Hematopoietic multipotent progenitor cell treated with erythropoietin and hydrocortisone succinate and interleukin-3 and kit ligand, for 17 days (in vitro differentiated cells): Measurements from ENCODE around the gene SORT1.
A peak's percentile ranks its signal among the peaks of the same experiment; 100 is the strongest.

Source experiments
- DNase-seq: peaks from one replicate; pipeline ENCODE4 v3.0.0-alpha.2; 2015; ENCODE audit warnings: low spot score

SORT1 gene

DNA sequence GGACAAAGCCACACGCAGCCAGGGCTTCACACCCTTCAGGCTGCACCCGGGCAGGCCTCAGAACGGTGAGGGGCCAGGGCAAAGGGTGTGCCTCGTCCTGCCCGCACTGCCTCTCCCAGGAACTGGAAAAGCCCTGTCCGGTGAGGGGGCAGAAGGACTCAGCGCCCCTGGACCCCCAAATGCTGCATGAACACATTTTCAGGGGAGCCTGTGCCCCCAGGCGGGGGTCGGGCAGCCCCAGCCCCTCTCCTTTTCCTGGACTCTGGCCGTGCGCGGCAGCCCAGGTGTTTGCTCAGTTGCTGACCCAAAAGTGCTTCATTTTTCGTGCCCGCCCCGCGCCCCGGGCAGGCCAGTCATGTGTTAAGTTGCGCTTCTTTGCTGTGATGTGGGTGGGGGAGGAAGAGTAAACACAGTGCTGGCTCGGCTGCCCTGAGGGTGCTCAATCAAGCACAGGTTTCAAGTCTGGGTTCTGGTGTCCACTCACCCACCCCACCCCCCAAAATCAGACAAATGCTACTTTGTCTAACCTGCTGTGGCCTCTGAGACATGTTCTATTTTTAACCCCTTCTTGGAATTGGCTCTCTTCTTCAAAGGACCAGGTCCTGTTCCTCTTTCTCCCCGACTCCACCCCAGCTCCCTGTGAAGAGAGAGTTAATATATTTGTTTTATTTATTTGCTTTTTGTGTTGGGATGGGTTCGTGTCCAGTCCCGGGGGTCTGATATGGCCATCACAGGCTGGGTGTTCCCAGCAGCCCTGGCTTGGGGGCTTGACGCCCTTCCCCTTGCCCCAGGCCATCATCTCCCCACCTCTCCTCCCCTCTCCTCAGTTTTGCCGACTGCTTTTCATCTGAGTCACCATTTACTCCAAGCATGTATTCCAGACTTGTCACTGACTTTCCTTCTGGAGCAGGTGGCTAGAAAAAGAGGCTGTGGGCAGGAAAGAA is 122.9 kb downstream of the SORT1 start:
- no peak for DNase-seq

DNA sequence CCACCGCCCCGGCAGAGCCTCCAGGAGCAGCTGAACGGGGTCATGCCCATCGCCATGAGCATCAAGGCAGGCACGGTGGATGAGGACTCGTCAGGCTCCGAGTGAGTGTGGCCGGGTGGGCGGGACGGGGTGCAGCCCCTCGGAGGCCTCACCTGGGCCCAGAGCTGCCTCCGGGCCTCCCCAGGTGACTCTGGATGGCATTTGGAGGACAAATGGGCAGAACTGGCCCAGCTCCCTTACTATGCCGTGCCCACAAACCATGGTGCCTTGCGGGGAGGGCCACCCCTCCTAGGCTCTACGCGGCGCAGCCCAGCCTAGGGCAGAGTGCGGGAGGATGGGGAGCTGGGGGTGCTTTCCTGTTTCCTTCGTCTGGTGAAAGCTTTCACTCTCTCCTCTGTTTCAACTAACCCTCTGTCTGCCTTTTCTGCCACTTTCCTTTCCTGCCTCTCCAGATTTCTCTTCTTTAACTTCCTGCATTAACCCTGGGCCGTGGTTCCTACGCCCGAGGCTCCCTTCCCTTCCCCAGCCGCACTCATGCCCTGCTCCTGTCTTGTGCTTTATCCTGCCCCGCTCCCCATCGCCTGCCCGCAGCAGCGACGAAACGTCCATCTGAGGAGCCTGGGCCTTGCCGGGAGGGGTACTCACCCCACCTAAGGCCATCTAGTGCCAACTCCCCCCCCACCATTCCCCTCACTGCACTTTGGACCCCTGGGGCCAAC is 124.0 kb downstream of the SORT1 start:
- no peak for DNase-seq

DNA sequence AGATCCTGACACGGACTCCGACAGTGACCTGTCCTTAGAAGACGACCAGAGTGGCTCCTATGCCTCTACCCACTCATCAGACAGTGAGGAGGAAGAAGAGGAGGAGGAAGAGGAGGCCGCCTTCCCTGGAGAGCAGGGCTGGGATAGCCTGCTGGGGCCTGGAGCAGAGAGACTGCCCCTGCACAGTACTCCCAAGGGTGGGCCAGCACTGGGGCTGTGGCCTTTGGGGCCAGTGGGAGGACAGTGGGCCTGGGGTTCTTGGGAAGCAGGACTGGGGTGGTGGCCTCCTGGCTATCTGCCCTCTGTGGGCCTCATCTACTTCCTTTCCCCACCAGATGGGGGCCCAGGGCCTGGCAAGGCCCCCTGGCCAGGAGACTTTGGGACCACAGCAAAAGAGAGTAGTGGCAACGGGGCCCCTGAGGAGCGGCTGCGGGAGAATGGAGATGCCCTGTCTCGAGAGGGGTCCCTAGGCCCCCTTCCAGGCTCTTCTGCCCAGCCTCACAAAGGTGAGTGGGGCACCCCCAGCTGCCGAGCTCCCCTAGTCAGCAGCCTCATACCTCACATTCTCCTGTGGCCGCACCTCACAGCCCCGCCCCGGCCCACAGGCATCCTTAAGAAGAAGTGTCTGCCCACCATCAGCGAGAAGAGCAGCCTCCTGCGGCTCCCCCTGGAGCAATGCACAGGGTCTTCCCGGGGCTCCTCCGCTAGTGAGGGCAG is 124.7 kb downstream of the SORT1 start:
- DNase-seq, result no peak

DNA sequence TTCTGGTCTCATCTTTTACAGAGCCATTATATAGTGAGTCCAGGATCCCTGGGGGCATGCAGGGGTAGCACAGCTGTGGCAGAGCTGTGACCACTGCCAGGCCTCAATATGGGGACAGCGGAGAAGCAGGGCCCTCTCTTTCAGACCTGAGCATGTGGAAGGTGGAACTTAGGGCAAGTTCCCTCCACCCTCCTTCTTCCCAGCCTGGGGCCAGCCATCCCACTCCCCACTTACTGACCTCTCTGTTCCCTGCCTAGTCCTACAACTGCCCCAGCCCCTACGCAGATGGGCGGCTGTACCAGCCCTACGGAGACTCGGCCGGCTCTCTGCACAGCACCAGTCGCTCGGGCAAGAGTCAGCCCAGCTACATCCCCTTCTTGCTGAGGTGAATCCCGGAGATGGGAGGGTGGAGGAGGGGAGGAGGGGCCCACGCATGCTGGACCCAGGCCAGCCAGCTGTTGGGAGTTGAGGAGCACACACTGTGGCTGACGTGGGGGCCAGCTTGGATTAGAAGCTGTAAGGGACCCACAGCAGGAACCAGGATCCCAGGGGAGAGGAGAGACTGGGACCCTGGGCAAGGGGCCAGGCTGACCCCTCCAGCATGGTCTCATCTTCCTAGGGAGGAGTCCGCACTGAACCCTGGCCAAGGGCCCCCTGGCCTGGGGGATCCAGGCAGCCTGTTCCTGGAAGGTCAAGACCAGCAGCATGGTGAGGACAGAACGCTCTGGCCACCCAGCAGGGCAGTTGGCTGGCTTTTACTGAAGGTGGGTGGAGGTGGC is 125.5 kb downstream of the SORT1 start:
- DNase-seq, result no peak

DNA sequence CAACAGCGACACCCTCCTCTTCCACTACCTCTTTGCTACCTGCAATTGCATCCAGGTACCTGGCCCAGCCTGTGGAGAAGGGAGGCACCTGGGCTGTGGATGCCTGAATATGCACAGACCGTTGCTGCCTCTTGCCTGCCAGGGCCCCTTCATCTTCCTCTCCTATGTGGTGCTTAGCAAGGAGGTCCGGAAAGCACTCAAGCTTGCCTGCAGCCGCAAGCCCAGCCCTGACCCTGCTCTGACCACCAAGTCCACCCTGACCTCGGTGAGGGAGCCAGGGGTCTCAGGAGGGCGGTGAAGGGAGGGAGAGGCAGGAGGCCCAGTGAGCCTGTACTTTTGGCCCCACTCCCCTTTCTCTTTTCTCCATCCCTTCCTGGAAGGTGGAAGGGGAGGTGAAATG is 126.3 kb downstream of the SORT1 start:
- DNase-seq, result no peak

DNA sequence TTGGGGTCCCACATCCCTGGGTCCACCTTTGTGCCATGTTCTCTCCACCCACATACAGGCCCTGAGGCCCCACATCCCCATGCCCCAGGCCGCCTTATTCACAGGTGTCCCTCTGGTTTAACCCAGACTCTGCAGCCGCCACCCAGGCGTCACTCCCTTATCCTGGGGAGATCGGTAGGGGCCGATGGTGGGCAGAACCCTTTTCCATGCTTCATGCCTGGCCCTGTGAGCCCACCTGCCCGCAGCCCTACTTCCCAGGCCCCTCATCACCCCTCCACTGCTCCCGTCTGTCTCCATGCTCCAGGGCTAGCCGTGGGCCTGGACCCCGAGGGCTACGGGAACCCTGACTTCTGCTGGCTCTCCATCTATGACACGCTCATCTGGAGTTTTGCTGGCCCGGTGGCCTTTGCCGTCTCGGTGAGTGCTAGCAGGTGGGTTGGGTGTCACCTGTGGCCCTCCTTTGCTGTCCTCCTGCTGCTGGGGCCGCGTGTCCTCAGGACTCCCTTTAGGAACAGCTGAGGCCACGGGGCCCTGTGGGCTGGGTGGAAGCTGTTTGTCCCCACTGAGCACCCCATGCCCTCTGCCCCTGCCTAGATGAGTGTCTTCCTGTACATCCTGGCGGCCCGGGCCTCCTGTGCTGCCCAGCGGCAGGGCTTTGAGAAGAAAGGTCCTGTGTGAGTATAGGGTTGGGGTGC is 126.9 kb downstream of the SORT1 start:
- no peak for DNase-seq

DNA sequence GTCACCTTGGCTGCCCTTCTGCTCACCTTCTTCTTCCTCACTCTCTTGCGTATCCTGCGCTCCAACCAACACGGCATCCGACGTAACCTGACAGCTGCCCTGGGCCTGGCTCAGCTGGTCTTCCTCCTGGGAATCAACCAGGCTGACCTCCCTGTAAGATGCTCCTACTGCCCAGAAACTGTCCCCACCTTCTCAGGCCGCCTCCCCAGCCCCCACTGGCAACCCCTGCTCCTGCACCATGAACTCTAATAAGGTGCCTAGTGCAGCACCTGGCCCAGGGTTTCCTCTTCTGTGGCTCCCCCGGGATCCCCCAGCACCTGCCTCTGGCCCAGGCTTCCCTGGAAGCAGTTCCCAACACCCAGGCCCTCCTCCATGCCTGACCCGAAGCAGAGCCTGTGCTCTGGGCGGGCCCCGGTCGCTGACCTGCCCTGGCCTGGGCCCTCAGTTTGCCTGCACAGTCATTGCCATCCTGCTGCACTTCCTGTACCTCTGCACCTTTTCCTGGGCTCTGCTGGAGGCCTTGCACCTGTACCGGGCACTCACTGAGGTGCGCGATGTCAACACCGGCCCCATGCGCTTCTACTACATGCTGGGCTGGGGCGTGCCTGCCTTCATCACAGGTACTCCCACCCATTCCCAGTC is 127.6 kb downstream of the SORT1 start:
- no peak for DNase-seq

DNA sequence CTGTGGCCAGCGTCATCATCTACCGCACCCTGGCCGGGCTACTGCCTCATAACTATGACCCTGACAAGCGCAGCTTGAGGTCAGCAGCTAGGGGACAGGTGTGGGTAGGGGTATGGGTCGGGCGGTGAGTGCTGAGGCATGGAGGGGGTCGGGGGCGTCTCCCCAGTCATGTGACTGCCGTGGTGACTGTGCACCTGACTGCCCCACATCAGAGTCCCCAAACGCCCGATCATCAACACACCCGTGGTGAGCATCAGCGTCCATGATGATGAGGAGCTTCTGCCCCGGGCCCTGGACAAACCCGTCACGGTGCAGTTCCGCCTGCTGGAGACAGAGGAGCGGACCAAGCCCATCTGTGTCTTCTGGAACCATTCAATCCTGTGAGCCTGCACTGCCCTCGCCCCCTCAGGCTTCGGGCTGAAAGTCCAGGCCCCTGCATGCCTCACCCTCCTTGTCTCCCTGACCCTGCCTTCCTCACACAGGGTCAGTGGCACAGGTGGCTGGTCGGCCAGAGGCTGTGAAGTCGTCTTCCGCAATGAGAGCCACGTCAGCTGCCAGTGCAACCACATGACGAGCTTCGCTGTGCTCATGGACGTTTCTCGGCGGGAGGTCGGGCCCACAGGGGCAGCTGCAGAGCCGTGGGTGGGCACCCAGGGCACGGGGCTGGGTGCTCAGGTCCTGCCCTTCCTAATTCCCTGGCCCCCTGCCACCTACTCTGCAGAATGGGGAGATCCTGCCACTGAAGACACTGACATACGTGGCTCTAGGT is 128.3 kb downstream of the SORT1 start:
- DNase-seq, result no peak

DNA sequence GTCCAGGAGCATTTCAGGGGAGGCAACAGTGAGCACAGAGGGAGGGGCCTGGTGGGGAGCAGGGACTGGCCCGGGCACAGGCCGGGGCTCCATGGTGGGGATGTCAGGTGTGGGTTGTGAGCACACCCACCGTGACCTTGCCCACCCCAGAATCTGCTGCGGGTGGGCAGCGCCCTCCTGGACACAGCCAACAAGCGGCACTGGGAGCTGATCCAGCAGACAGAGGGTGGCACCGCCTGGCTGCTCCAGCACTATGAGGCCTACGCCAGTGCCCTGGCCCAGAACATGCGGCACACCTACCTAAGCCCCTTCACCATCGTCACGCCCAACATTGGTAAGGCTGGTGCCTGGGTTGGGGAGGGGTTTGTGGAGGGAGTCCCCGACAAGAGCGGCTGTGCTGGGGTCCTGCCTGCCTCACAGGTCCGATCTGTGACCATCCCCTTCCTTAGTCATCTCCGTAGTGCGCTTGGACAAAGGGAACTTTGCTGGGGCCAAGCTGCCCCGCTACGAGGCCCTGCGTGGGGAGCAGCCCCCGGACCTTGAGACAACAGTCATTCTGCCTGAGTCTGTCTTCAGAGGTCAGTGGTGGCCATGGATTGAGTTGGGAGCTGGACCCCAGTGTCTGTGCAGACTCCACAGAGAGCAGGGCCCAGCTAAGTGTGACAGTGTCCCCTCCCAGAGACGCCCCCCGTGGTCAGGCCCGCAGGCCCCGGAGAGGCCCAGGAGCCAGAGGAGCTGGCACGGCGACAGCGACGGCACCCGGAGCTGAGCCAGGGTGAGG is 129.1 kb downstream of the SORT1 start:
- DNase-seq, result no peak

DNA sequence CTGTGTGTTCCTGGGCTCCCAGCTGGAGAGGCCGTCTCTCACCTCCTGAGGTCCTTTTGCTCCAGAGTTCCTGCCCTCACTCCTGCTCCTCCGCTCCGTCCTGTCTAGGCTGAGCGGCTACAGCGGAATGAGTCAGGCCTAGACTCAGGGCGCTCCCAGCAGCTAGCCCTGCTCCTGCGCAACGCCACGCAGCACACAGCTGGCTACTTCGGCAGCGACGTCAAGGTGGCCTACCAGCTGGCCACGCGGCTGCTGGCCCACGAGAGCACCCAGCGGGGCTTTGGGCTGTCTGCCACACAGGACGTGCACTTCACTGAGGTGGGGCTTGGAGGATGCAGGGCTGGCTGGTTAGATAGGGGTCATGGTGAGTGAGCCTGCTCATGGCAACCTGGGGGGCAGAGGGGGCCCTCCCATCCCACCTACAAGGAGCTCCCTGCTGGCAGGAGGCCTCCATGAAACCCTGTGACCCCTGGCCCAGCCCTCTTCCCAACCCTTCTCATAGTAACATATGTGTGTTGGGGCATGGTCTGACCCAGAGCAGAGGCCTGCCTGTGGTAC is 129.9 kb downstream of the SORT1 start:
- DNase-seq, result no peak

DNA sequence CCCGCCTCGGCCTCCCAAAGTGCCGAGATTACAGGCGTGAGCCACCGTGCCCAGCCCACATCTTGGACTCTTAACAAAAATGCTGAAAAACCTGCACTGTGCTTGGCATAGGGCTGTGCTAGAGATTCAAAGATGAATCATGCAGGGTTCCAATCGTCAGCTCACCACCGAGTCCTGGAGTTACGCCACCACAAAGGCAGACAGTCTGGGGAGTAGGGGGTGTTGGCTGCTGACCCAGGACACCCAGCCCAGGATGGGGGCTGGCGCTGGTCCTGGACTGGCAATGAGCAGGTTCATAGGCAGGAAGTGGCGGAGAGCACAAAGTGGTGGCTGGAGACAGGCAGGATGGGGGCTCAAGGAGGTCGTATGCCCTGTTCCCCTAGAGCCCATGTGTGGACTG is 130.8 kb downstream of the SORT1 start:
- DNase-seq, result no peak

DNA sequence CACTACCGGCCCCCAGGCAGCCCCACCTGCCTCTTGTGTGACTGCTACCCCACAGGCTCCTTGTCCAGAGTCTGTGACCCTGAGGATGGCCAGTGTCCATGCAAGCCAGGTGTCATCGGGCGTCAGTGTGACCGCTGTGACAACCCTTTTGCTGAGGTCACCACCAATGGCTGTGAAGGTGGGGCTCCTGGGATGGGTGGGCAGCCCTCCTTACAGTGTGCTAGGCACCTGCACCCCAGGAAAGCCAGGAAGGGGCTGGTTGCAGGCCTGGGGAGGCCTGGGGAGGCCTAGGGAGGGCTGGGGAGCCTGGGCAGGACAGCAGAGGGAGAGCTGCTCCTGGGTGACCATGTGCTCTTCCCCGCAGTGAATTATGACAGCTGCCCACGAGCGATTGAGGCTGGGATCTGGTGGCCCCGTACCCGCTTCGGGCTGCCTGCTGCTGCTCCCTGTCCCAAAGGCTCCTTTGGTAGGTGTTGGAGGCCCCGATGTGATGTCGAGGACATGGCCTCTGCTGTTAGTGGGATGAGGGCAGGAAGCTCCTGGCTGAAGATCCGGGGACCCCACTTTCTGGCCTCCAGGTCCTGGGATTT is 131.9 kb downstream of the SORT1 start:
- DNase-seq, result no peak

DNA sequence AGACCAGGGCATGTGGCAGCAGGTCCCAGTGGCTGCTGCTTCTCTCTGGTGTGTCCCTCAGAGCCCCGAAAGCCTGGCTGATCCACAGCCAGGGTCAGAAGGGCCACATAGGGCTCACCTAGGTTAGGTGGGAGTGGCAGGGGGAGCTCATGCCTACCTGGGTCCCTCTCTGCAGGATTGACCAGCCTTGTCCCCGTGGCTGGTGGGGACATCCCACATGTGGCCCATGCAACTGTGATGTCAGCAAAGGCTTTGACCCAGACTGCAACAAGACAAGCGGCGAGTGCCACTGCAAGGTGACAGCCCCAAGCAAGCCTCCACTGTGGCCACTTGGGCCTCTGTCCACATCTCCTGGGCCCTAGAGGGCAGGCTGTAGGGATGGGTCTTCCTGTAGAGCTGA is 132.7 kb downstream of the SORT1 start:
- DNase-seq, result no peak

DNA sequence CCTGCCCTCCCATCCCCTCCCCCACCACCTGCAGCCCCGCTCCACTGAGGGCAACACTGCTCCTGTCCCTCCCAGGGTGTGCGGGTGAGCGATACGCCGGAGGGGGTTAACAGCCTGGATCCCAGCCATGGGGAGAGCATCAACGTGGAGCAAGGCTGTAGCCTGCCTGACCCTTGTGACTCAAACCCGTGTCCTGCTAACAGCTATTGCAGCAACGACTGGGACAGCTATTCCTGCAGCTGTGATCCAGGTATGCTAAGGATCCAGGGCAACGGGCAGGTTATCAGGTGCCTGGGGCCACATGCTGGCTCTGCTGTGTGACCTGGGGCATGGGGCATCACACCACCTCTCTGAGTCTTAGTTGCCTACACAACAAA is 133.4 kb downstream of the SORT1 start:
- DNase-seq, result no peak

DNA sequence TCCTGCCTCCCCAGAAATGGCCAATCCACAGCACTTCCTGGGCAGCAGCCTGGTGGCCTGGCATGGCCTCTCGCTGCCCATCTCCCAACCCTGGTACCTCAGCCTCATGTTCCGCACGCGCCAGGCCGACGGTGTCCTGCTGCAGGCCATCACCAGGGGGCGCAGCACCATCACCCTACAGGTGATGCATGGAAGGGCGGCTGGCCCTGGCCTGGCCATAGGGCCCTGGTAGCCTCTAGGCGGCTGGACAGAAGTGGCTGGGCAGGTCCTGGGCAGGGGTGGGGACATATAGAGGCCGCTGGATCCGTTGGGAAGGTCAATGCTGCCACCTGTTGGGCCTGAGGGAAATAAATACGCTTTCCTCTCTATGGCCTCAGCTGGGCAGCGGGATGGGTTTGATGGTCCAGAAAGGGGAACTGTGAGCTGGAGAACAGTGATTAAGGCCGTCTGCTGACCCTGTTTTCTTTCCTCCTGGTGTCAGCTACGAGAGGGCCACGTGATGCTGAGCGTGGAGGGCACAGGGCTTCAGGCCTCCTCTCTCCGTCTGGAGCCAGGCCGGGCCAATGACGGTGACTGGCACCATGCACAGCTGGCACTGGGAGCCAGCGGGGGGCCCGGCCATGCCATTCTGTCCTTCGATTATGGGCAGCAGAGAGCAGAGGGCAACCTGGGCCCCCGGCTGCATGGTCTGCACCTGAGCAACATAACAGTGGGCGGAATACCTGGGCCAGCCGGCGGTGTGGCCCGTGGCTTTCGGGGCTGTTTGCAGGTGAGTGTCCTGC is 133.9 kb downstream of the SORT1 start:
- DNase-seq, result peak; percentile 77

DNA sequence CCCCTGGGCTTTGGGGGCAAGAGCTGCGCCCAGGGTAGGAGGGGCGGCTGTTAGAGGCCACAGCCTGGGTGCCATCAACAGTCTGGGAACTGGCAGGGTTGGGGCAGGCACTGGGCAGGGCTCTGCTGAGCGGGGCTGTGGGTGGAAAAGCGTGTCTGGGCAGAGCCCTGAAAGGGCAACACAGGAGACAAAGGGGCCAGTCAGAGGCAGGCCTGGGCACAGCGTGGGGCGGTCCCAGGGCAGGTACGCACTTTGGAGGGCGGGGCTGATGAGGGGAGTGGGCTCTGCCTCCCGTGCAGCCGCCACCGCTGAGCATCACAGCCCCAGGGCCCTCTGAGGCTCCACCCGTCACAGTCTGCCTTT is 134.5 kb downstream of the SORT1 start:
- no peak for DNase-seq

DNA sequence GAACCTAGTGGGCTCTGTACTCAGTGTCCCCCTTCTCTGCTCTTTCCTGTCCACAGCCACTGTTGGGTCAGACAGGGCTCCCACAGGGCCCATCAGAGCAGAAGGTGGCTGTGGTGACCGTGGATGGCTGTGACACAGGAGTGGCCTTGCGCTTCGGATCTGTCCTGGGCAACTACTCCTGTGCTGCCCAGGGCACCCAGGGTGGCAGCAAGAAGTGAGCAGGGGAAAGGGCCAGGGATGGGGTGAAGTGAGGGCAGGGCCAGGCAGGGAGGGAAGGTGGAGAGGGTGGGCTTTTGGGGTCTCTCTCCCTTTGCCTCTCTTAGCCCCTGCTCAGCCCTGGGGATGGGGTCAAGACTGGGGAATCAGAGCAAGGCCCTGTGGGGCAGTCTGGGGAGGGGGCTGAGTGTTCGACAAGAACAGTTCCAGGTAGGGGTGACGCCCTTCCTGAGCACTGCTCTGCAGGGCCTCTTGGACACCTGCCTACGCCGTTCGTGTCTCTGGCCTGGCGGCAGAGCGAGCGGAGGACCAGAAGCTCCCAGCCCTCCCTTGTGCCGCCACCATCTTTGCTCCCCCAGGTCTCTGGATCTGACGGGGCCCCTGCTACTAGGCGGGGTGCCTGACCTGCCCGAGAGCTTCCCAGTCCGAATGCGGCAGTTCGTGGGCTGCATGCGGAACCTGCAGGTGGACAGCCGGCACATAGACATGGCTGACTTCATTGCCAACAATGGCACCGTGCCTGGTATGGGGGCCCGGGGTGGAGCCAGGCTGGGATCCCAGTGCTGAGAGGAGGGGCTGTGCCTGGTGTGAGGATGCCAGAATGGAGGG is 135.3 kb downstream of the SORT1 start:
- no peak for DNase-seq
